Panc1 (cell line): Measurements from ENCODE around the gene RARB.

Source experiments
- CTCF ChIP-seq: fragments of 450-650 bp; IDR thresholded peaks from 2 replicates; pipeline ENCODE4 v1.5.1; 2017; ENCODE audit warnings: mild to moderate bottlenecking
- POLR2AphosphoS5 ChIP-seq: IDR thresholded peaks from 2 replicates; pipeline ENCODE4 v1.6.1; 2012; ENCODE audit warnings: mild to moderate bottlenecking, low read depth, low read length, moderate library complexity
- REST ChIP-seq, 2 experiments: IDR thresholded peaks; 2 replicates each; pipeline ENCODE4 v1.6.1; 2011 to 2012; ENCODE audit warnings: low read depth in 2 of 2, control low read depth in 1 of 2, low read length in 1 of 2, mild to moderate bottlenecking in 1 of 2, moderate library complexity in 1 of 2; ENCODE audit not compliant: insufficient read depth in 1 of 2
- SIN3A ChIP-seq: IDR thresholded peaks from 2 replicates; pipeline ENCODE4 v1.6.1; 2012; ENCODE audit warnings: low read depth, mild to moderate bottlenecking, low read length, moderate library complexity, borderline replicate concordance; ENCODE audit not compliant: insufficient read depth
- TCF7L2 ChIP-seq: IDR thresholded peaks from 2 replicates; pipeline ENCODE4 v1.6.1; 2011; ENCODE audit warnings: mild to moderate bottlenecking, low read depth, low read length, inconsistent platforms

DNA sequence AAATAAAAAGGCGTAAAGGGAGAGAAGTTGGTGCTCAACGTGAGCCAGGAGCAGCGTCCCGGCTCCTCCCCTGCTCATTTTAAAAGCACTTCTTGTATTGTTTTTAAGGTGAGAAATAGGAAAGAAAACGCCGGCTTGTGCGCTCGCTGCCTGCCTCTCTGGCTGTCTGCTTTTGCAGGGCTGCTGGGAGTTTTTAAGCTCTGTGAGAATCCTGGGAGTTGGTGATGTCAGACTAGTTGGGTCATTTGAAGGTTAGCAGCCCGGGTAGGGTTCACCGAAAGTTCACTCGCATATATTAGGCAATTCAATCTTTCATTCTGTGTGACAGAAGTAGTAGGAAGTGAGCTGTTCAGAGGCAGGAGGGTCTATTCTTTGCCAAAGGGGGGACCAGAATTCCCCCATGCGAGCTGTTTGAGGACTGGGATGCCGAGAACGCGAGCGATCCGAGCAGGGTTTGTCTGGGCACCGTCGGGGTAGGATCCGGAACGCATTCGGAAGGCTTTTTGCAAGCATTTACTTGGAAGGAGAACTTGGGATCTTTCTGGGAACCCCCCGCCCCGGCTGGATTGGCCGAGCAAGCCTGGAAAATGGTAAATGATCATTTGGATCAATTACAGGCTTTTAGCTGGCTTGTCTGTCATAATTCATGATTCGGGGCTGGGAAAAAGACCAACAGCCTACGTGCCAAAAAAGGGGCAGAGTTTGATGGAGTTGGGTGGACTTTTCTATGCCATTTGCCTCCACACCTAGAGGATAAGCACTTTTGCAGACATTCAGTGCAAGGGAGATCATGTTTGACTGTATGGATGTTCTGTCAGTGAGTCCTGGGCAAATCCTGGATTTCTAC, at the start of gene RARB:
- TF ChIP-seq REST (IDR thresholded peaks at IDR 0.05; ENCODE audit: insufficient read depth in 1 of 2, low read depth in 2 of 2, low read length in 1 of 2) (no peak), CTCF (no peak), TCF7L2 (no peak), POLR2AphosphoS5 (no peak), SIN3A (no peak)
